ENCODE data around the gene CACNA1E.

GRCh38 chr1:181440510-181440909 lies 42.8 kb upstream of the CACNA1E start:
- no peak for TF ChIP-seq POLR2AphosphoS5 (IDR thresholded peaks at IDR 0.05; ENCODE audit: insufficient read depth in 1 of 2, low read depth in 1 of 2)
- TF ChIP-seq CTCF (IDR thresholded peaks at IDR 0.05), result no peak
- TF ChIP-seq POLR2A (IDR thresholded peaks at IDR 0.05), result no peak
